ENCODE measurements around the gene SYNE2.

Gene SYNE2

DNA sequence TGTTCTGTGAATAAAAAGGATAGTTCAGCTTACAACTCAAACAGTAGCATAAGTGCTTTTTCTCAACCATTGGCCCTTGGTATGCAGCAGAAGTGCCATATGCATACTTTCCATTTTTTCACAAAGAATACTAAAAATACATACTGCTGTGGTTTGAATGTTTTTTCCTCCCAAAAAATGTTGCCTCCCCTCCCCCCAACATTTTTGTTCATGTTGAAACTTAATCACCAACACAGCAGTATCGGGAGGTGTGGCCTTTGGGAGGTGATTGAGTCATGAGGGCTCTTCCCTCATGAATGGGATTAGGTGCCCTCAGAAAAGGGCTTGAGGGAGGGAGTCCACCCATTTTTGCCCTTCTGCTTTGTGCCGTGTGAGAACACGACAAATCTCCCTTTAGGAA lies 242.8 kb downstream of the SYNE2 start:
- no peak overlapping the region for H3K4me3 ChIP-seq (ENCODE audit: low read depth, low read length)
- TF ChIP-seq CTCF (IDR thresholded peaks at IDR 0.05; ENCODE audit: low read depth, low read length), result no peak

GRCh38 chr14:64098120-64098519 lies 245.3 kb downstream of the SYNE2 start:
- H3K4me3 ChIP-seq (ENCODE audit: low read depth, low read length), result no peak overlapping the region
- no peak for TF ChIP-seq CTCF (IDR thresholded peaks at IDR 0.05; ENCODE audit: low read depth, low read length)

DNA sequence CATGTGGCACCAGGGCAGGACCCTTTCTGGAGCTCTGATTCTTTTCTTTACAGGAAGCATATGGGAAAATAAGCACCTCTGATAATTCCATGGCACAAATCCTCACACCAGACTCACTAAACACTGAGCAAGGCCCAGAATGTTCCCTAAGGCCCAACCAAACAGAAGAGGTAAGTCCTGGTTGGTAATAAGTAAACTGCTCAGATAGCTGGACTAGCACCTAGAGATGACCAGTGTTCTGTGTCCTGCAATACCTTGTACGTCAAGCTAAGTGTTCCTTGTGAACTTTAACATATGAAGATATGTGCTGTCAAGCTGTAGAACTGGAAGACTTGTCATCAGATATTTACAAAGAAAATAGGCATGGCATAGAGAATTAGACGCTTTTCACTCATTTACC lies 254.6 kb downstream of the SYNE2 start:
- H3K4me3 ChIP-seq (ENCODE audit: low read depth, low read length), result no peak overlapping the region
- TF ChIP-seq CTCF (IDR thresholded peaks at IDR 0.05; ENCODE audit: low read depth, low read length), result no peak

- TF ChIP-seq CTCF (IDR thresholded peaks at IDR 0.05; ENCODE audit: low read depth, low read length), result no peak
- H3K4me3 ChIP-seq (ENCODE audit: low read depth, low read length), result no peak overlapping the region
Observed at GRCh38 chr14:64109819-64110554, 257.2 kb downstream of the SYNE2 start.

DNA sequence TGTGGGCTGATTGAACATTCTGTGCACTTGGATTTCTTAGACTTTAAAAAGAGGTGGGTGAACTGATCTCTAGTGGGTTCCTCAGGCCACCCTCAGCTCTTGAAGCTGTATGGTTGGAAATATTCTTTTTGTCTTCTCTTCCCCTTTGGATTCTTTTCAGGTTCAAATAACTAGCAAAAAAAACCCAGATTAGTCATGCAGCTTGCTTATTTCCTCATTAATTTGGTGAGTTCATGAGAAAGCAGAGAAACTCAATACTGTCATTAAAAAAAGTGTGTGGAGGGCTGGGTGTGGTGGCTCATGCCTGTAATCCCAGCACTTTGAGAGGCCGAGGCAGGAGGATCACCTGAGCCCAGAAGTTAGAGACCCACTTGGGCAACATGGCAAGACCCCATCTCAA lies 258.0 kb downstream of the SYNE2 start:
- no peak for TF ChIP-seq CTCF (IDR thresholded peaks at IDR 0.05; ENCODE audit: low read depth, low read length)
- no peak overlapping the region for H3K4me3 ChIP-seq (ENCODE audit: low read depth, low read length)

DNA sequence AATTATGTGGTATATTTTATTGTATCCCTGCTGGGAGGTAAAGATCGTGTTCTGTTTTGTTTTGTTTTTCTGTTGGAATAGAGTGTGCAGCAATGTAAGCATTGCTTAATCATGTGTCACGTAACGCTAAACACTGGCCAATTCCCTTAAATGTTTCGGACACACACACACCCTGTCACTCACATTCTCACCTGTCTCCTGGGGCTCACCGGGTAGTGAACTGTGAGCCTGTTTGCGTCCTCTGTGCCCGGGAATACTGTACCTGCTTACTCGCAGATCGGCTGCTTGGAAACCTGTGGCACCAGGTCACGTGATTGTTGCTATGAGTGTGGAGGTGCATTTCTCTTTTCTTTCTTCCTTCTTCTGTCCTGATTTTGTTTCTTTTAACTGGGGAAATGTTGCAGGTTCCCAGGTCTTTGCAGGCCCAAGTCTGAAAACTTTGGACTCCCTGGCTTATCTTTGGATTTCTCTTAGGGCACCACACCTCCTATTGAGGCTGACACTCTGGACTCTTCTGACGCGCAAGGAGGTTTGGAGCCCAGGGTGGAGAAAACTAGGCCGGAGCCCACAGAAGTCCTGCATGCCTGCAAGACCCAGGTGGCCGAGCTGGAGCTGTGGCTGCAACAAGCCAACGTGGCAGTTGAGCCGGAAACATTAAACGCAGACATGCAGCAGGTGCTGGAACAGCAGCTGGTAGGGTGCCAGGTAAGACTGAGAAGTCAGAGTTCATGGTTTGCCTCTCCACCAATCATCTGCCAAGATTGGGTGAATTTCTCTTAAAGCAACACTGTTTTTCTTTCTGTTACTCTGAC lies 260.3 kb downstream of the SYNE2 start:
- TF ChIP-seq CTCF (IDR thresholded peaks at IDR 0.05; ENCODE audit: low read depth, low read length), result no peak

GRCh38 chr14:64114166-64114565 lies 261.4 kb downstream of the SYNE2 start:
- no peak for TF ChIP-seq CTCF (IDR thresholded peaks at IDR 0.05; ENCODE audit: low read depth, low read length)
- H3K4me3 ChIP-seq (ENCODE audit: low read depth, low read length), result no peak overlapping the region

More for the DNA sequence above, 260.3 kb downstream of the SYNE2 start:
- no peak overlapping the region for H3K4me3 ChIP-seq (ENCODE audit: low read depth, low read length)

Measured in WI38 (cell line).